Hepatocyte (in vitro differentiated cells): ENCODE data around the gene ENGASE. TPM values are rescaled to one million over a fixed set of nuclear protein-coding genes. Genes with fewer than 3 reads are reported as not detected.

Source experiments
- DNase-seq: peaks from one replicate; pipeline ENCODE4 v3.0.0-alpha.2; 2016; ENCODE audit warnings: low spot score
- H2AFZ ChIP-seq: fragments of 200-600 bp; sonication (generic); 2 replicates; pipeline ENCODE4 v1.6.0; 2016; ENCODE audit warnings: antibody characterized with exemption, mild to moderate bottlenecking
- H3K27ac ChIP-seq: fragments of 200-600 bp; sonication (generic); 2 replicates; pipeline ENCODE4 v1.5.1; 2016; ENCODE audit warnings: mild to moderate bottlenecking
- H3K27me3 ChIP-seq: fragments of 200-600 bp; sonication (generic); 2 replicates; pipeline ENCODE4 v1.6.1; 2016
- H3K36me3 ChIP-seq: fragments of 200-600 bp; sonication (generic); replicated peaks from 2 replicates; pipeline ENCODE4 v1.5.1; 2016; ENCODE audit warnings: low read depth; ENCODE audit not compliant: insufficient read depth
- H3K4me1 ChIP-seq: fragments of 200-600 bp; sonication (generic); 2 replicates; pipeline ENCODE4 v1.5.1; 2016; ENCODE audit warnings: mild to moderate bottlenecking, moderate library complexity; ENCODE audit not compliant: insufficient read depth
- H3K4me2 ChIP-seq: fragments of 200-600 bp; sonication (generic); 2 replicates; pipeline ENCODE4 v1.6.0; 2016
- H3K4me3 ChIP-seq: fragments of 200-600 bp; sonication (generic); 2 replicates; pipeline ENCODE4 v1.5.1; 2016; ENCODE audit warnings: mild to moderate bottlenecking
- H3K79me2 ChIP-seq: fragments of 200-600 bp; sonication (generic); 2 replicates; pipeline ENCODE4 v1.6.0; 2017; ENCODE audit warnings: mild to moderate bottlenecking
- H3K9me2 ChIP-seq: fragments of 200-600 bp; sonication (generic); replicated peaks from 2 replicates; pipeline ENCODE4 v1.6.0; 2017; ENCODE audit warnings: mild to moderate bottlenecking; ENCODE audit not compliant: insufficient read depth
- H3K9me3 ChIP-seq: fragments of 200-600 bp; sonication (generic); 2 replicates; pipeline ENCODE4 v1.5.1; 2016; ENCODE audit warnings: low read depth, mild to moderate bottlenecking
- H4K20me1 ChIP-seq: fragments of 200-600 bp; sonication (generic); 2 replicates; pipeline ENCODE4 v1.6.0; 2016; ENCODE audit warnings: mild to moderate bottlenecking; ENCODE audit not compliant: insufficient read depth, poor library complexity, severe bottlenecking
- EZH2 ChIP-seq: fragments of 200-600 bp; sonication (generic); IDR thresholded peaks from 2 replicates; pipeline ENCODE4 v1.6.1; 2016; ENCODE audit warnings: antibody characterized with exemption, mild to moderate bottlenecking, borderline replicate concordance
- EZH2phosphoT487 ChIP-seq: fragments of 200-600 bp; sonication (generic); IDR thresholded peaks from one replicate; pipeline ENCODE4 v1.6.1; 2018; ENCODE audit warnings: antibody characterized with exemption, mild to moderate bottlenecking, low read depth, moderate library complexity; ENCODE audit not compliant: unreplicated experiment, severe bottlenecking
- WGBS: methylation state at CpG from one replicate; pipeline ENCODE4 v1.1.6; 2016; ENCODE audit warnings: low lambda C conversion rate; ENCODE audit errors: missing lambda C conversion rate; 5-methylcytosine and 5-hydroxymethylcytosine counted together
- polyA plus RNA-seq: library from polyadenylated mRNA; unstranded; fragments of >200 nt; fragmentation: Nextera tagmentation; extraction: Ambion mirVana; gene quantifications from 2 replicates; pipeline ENCODE4 v1.2.1, GENCODE V29; 2016
- total RNA-seq: library from RNA; depleted of rRNA; stranded (reverse); fragments of >200 nt; gene quantifications from 2 replicates; pipeline ENCODE4 v1.2.3, GENCODE V29; 2014
- TF ChIP-seq, protein P1 (sequence below): fragments of 200-600 bp; sonication (generic); IDR thresholded peaks from 2 replicates; pipeline ENCODE4 v1.5.1; 2016; ENCODE audit warnings: antibody characterized with exemption, mild to moderate bottlenecking; ENCODE audit not compliant: poor library complexity

The ENGASE gene
- total and polyA plus RNA-seq, 2 experiments from 2014 or later, result 24.4 to 34.0 TPM

DNA sequence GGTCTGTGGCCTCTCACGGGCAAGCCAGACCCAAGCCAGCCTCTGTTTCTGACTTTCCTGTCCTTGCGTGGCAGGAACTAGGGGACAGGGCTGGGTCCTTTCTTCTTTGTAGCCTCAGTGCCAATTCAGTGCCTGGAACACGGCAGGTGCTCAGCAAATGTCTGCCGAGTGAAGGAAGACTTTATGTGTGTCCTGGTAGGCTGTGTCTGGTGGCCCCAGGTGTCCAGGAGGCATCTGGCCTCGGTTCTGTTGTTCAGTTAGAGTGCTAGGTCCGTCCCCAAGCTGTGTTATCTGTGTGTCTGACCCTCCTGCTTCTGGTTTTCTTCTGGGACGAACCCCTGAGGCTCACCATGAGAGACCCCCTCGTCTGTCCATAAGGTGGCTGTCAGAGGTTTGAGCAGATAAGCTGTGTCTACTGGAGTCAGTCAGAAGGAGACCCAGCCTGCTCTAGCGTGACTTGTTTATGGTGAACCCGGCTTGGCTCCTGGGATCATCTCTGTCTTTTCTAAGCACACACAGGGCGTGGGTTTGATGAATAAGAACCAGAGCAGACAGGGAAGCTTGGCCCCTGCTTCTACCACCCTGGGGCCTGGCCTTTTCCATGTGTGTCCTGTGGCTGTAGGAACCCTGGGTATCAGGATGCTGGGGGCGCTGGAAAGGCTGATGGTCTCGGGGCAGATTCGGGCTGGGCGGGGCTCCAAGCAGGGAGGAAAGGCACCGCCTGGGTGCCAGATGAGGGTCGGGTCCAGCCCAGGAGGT lies 39.3 kb downstream of the ENGASE start:
- H3K36me3 ChIP-seq, result no peaks in the 10 kb centered on the region
- H2AFZ ChIP-seq, result no peak overlapping the region
- 82% methylated on average over 17 of the region's 17 CpGs for WGBS
- no peak overlapping the region for H3K4me2 ChIP-seq
- H3K9me2 ChIP-seq, result no peaks in the 10 kb centered on the region
- TF ChIP-seq EZH2 (no peak), EZH2phosphoT487 (no peak)
- TF ChIP-seq, protein P1, sequence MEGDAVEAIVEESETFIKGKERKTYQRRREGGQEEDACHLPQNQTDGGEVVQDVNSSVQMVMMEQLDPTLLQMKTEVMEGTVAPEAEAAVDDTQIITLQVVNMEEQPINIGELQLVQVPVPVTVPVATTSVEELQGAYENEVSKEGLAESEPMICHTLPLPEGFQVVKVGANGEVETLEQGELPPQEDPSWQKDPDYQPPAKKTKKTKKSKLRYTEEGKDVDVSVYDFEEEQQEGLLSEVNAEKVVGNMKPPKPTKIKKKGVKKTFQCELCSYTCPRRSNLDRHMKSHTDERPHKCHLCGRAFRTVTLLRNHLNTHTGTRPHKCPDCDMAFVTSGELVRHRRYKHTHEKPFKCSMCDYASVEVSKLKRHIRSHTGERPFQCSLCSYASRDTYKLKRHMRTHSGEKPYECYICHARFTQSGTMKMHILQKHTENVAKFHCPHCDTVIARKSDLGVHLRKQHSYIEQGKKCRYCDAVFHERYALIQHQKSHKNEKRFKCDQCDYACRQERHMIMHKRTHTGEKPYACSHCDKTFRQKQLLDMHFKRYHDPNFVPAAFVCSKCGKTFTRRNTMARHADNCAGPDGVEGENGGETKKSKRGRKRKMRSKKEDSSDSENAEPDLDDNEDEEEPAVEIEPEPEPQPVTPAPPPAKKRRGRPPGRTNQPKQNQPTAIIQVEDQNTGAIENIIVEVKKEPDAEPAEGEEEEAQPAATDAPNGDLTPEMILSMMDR, result no peak
- no peaks in the 10 kb centered on the region for H3K9me3 ChIP-seq
- no peak for DNase-seq
- peak overlapping the region; percentile 55 for H3K27ac ChIP-seq
- no peak overlapping the region for H3K4me3 ChIP-seq
- no peaks in the 10 kb centered on the region for H3K79me2 ChIP-seq
- H3K4me1 ChIP-seq, result peaks cover 18% of the 10 kb centered on the region
- no peaks in the 10 kb centered on the region for H3K27me3 ChIP-seq
- H4K20me1 ChIP-seq, result no peaks in the 10 kb centered on the region

DNA sequence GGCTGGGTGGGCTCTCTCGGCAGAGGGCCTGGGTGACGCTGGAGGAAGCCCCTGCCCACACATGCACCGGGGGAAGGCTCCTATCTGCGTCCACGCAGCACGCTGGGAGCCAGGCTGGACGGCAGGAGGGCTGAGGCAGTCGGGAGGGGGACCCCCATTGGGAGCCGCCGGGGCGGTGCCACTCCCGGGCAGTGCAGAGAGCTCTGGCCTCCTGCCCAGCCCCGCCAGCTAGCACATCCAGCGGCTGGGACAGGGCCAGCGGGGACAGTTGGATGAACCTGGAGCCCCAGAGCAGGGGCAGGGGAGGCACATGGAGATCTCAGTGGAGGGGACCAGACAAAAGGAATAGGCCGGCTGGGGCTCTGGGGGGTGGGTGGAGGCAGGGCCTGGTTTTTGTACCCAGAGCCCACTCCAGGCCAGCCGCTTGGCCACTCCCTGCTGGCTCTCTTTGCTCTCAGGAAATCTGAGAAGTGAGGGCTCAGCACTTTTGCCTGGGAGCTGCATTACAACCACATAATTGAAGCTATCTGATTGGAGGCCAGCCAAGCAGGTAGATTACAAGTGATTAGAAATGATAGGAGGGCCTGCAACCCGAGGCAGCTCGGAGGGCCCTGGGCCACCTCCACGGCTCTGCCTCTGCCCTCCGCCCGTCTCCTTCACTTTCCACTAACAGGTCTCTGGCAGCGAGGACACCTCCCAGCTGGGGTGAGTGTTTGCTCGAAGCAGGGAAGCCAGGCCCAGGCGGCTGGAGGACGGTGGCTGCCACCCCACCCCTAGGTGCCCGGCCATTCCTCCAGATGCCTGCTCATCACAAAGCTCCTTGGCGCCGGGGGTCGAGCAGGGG lies 40.1 kb downstream of the ENGASE start:
- no peak overlapping the region for H2AFZ ChIP-seq
- H3K27ac ChIP-seq, result peak overlapping the region; percentile 73
- peak overlapping the region; percentile 4 for H3K4me2 ChIP-seq
- H4K20me1 ChIP-seq, result no peaks in the 10 kb centered on the region
- TF ChIP-seq, protein P1, result no peak
- TF ChIP-seq EZH2phosphoT487 (no peak), EZH2 (no peak)
- H3K79me2 ChIP-seq, result no peaks in the 10 kb centered on the region
- H3K9me2 ChIP-seq, result no peaks in the 10 kb centered on the region
- WGBS, result 61% methylated on average over 27 of the region's 30 CpGs
- no peaks in the 10 kb centered on the region for H3K9me3 ChIP-seq
- H3K27me3 ChIP-seq, result peaks cover 4% of the 10 kb centered on the region
- no peaks in the 10 kb centered on the region for H3K36me3 ChIP-seq
- H3K4me1 ChIP-seq, result peaks cover 18% of the 10 kb centered on the region
- no peak overlapping the region for H3K4me3 ChIP-seq
- DNase-seq, result peak; percentile 70

DNA sequence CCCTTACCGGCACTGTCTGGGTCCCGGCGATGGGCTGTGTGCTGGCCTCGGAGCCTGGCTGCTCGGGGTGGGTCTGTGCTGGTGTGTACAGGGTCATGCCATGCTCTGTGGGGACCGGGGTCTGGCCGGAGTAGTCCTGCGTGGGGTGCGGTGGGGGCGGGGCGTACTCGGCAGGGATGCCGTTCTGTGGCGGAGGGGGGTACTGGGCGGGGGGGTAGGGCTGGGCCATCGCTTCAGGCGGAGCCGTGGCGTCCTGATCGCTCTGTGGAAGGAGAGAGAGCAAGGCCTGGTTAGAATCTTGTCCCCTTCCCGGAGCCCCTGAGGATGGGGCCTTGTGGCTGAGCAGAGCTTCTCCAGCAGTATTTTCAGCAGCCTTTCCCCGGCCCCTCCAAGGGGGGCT lies 40.9 kb downstream of the ENGASE start:
- TF ChIP-seq EZH2phosphoT487 (no peak), EZH2 (no peak)
- TF ChIP-seq, protein P1, result no peak

More for the DNA sequence above, 40.9 kb downstream of the ENGASE start:
- H3K79me2 ChIP-seq, result no peaks in the 10 kb centered on the region
- H3K4me2 ChIP-seq, result peak overlapping the region; percentile 4
- no peak overlapping the region for H2AFZ ChIP-seq
- DNase-seq, result no peak
- 87% methylated on average over 12 of the region's 22 CpGs for WGBS
- H3K9me3 ChIP-seq, result no peaks in the 10 kb centered on the region
- peak overlapping the region; percentile 73 for H3K27ac ChIP-seq
- H3K4me3 ChIP-seq, result no peak overlapping the region
- H4K20me1 ChIP-seq, result no peaks in the 10 kb centered on the region
- H3K36me3 ChIP-seq, result no peaks in the 10 kb centered on the region
- no peaks in the 10 kb centered on the region for H3K9me2 ChIP-seq
- peaks cover 18% of the 10 kb centered on the region for H3K4me1 ChIP-seq
- H3K27me3 ChIP-seq, result peaks cover 4% of the 10 kb centered on the region
